Keratinocyte (primary cell): ENCODE measurements around the gene GPC3. TPM values are rescaled to one million over a fixed set of nuclear protein-coding genes. Genes with fewer than 3 reads are reported as not detected.

Experiments used
- DNase-seq: peaks from one replicate; pipeline ENCODE4 v3.0.0-alpha.2; 2011; ENCODE audit warnings: low read depth, missing footprints, low spot score
- FAIRE-seq: peaks from 2 replicates; lab custom pipeline; 2011; peaks lifted over from hg19 to GRCh38; lab: Jason Lieb, UNC
- H2AFZ ChIP-seq: 2 replicates; pipeline ENCODE4 v1.6.0; 2012; ENCODE audit warnings: low read length, control low read depth, inconsistent platforms; ENCODE audit not compliant: control insufficient read depth
- H3K27ac ChIP-seq: 2 replicates; pipeline ENCODE4 v1.5.1; 2011; ENCODE audit warnings: low read length; ENCODE audit not compliant: control insufficient read depth, insufficient read depth
- H3K27me3 ChIP-seq: 3 replicates; pipeline ENCODE4 v1.6.0; 2011; ENCODE audit warnings: low read length; ENCODE audit not compliant: control insufficient read depth, insufficient read depth; ENCODE audit errors: extremely low read depth
- H3K36me3 ChIP-seq, 2 experiments: 2 replicates in 1 of 2; 3 replicates in 1 of 2; pipeline ENCODE4 v1.5.1; 2011; ENCODE audit warnings: low read length in 2 of 2, mild to moderate bottlenecking in 1 of 2; ENCODE audit not compliant: control insufficient read depth in 2 of 2, insufficient read depth in 2 of 2; ENCODE audit errors: extremely low read depth in 1 of 2
- H3K4me1 ChIP-seq: 3 replicates; pipeline ENCODE4 v1.5.1; 2011; ENCODE audit warnings: low read length; ENCODE audit not compliant: control insufficient read depth, insufficient read depth; ENCODE audit errors: extremely low read depth
- H3K4me2 ChIP-seq: 3 replicates; pipeline ENCODE4 v1.6.0; 2011; ENCODE audit warnings: low read depth, low read length; ENCODE audit not compliant: control insufficient read depth, insufficient read depth; ENCODE audit errors: extremely low read depth
- H3K4me3 ChIP-seq, 3 experiments: fragments of 200-600 bp in 1 of 3; sonication (generic) in 1 of 3; 2 replicates in 2 of 3; 3 replicates in 1 of 3; pipeline ENCODE4 v1.5.1; 2011 to 2016; ENCODE audit warnings: low read length in 3 of 3, mild to moderate bottlenecking in 3 of 3, control low read depth in 2 of 3, inconsistent platforms in 1 of 3, low read depth in 1 of 3, mixed read lengths in 1 of 3, mixed run types in 1 of 3, moderate library complexity in 1 of 3; ENCODE audit not compliant: control insufficient read depth in 2 of 3, insufficient read depth in 2 of 3; ENCODE audit errors: extremely low read depth in 1 of 3
- H3K79me2 ChIP-seq: 2 replicates; pipeline ENCODE4 v1.6.0; 2012; ENCODE audit warnings: low read length; ENCODE audit not compliant: control insufficient read depth, insufficient read depth
- H3K9ac ChIP-seq: 3 replicates; pipeline ENCODE4 v1.6.0; 2011; ENCODE audit warnings: low read length; ENCODE audit not compliant: control insufficient read depth, insufficient read depth; ENCODE audit errors: extremely low read depth
- H3K9me1 ChIP-seq: 3 replicates; pipeline ENCODE4 v1.6.0; 2011; ENCODE audit warnings: low read length; ENCODE audit not compliant: control insufficient read depth, insufficient read depth; ENCODE audit errors: extremely low read depth
- H3K9me3 ChIP-seq: 2 replicates; pipeline ENCODE4 v1.5.1; 2012; ENCODE audit warnings: low read depth, low read length; ENCODE audit not compliant: control insufficient read depth
- H4K20me1 ChIP-seq: 3 replicates; pipeline ENCODE4 v1.6.0; 2011; ENCODE audit warnings: low read length; ENCODE audit not compliant: control insufficient read depth, insufficient read depth; ENCODE audit errors: extremely low read depth
- CTCF ChIP-seq, 3 experiments: IDR thresholded peaks in 1 of 3; conservative IDR thresholded peaks in 1 of 3; optimal IDR thresholded peaks in 1 of 3; 2 replicates in 2 of 3; 3 replicates in 1 of 3; pipeline versions ENCODE3 to v1.5.1; 2011; ENCODE audit warnings: low read length in 3 of 3, mild to moderate bottlenecking in 3 of 3, moderate library complexity in 2 of 3, control low read depth in 1 of 3, inconsistent platforms in 1 of 3; ENCODE audit not compliant: insufficient read depth in 2 of 3; ENCODE audit errors: extremely low read depth in 1 of 3
- EZH2 ChIP-seq: IDR thresholded peaks from one replicate; pipeline ENCODE4 v1.6.1; 2012; ENCODE audit warnings: inconsistent platforms, mild to moderate bottlenecking, low read length, moderate library complexity
- dilution Hi-C: fragments of 300-500 bp; cut with MboI; formaldehyde crosslinking; loops from one replicate; pipeline ENCODE4 v1.7.0; 2020; ENCODE audit warnings: low sequenced_read_pairs; ENCODE audit not compliant: extremely low pct_ligation_motif_present
- polyA plus RNA-seq, 5 experiments: library from polyadenylated mRNA; depleted of rRNA in 3 of 5; stranded (reverse) in 3 of 5; stranded (forward) in 1 of 5; unstranded in 1 of 5; fragments of >200 nt; gene quantifications; 1 replicate in 1 of 5; 2 replicates in 3 of 5; 3 replicates in 1 of 5; pipeline versions ENCODE4 v1.2.1 to v1.2.3, GENCODE V29; 2011 to 2012; ENCODE audit warnings: missing spikeins in 2 of 5, low read depth in 1 of 5, low replicate concordance in 1 of 5

GPC3 gene
- polyA plus RNA-seq, 1 donor (not counting 4 experiments of a cell fraction or from before 2014, with no cell fraction given) = 0.03 TPM

- no peak overlapping the region for H3K27ac ChIP-seq
- no peak overlapping the region for H3K4me3 ChIP-seq
- H3K4me1 ChIP-seq = no peaks in the 10 kb centered on the region
- no peaks in the 10 kb centered on the region for H3K9me3 ChIP-seq
- dilution Hi-C loops = no loop called here
- no peak overlapping the region for H3K9ac ChIP-seq
- no peaks in the 10 kb centered on the region for H3K36me3 ChIP-seq
- no peaks in the 10 kb centered on the region for H3K9me1 ChIP-seq
- DNase-seq = no peak
- no peak overlapping the region for H3K4me2 ChIP-seq
- no peaks in the 10 kb centered on the region for H3K27me3 ChIP-seq
- TF ChIP-seq CTCF (optimal IDR thresholded peaks at IDR 0.05 in 1 of 3, IDR thresholded peaks at IDR 0.05 in 1 of 3, conservative IDR thresholded peaks at IDR 0.05 in 1 of 3; ENCODE audit: extremely low read depth in 1 of 3, insufficient read depth in 2 of 3, low read length in 3 of 3) = no peak
- TF ChIP-seq EZH2 = no peak
- H2AFZ ChIP-seq = no peak overlapping the region
- no peaks in the 10 kb centered on the region for H3K79me2 ChIP-seq
- no peaks in the 10 kb centered on the region for H4K20me1 ChIP-seq
- FAIRE-seq = no peak
Measured at GRCh38 chrX:133951098-133951497, 34.3 kb downstream of the GPC3 start.

- Histone ChIP-seq H4K20me1 (no peaks in the 10 kb centered on the region), H3K36me3 (no peaks in the 10 kb centered on the region), H3K9me1 (no peaks in the 10 kb centered on the region), H3K27me3 (no peaks in the 10 kb centered on the region), H3K4me3 (no peak overlapping the region), H3K4me1 (no peaks in the 10 kb centered on the region), H3K9me3 (no peaks in the 10 kb centered on the region), H2AFZ (no peak overlapping the region), H3K4me2 (no peak overlapping the region), H3K27ac (no peak overlapping the region), H3K79me2 (no peaks in the 10 kb centered on the region), H3K9ac (no peak overlapping the region)
- TF ChIP-seq CTCF (optimal IDR thresholded peaks at IDR 0.05 in 1 of 3, IDR thresholded peaks at IDR 0.05 in 1 of 3, conservative IDR thresholded peaks at IDR 0.05 in 1 of 3; ENCODE audit: extremely low read depth in 1 of 3, insufficient read depth in 2 of 3, low read length in 3 of 3) (no peak), EZH2 (no peak)
- DNase-seq = no peak
- no peak for FAIRE-seq
- dilution Hi-C loops = no loop called here
Measured at GRCh38 chrX:133950214-133950613, 35.2 kb downstream of the GPC3 start.
